GM21528 (cell line): ENCODE data around the gene CYP2B6.
"Not testable (repeated sequence)": the region's sequence is repeated elsewhere in the genome, so short reads cannot be mapped to it uniquely, and the experiment has no call there.

ENCODE experiments used
- ATAC-seq: cut with Tn5 transposase; IDR thresholded peaks from one replicate; pipeline ENCODE4 v1.9.1; 2021; ENCODE audit warnings: mild to moderate bottlenecking, moderate library complexity; ENCODE audit not compliant: unreplicated experiment, low FRiP score

The CYP2B6 gene

GRCh38 chr19:40990972-40991381 is at the start of gene CYP2B6:
Gene CYP2B6, plus strand, starts transcription at chr19:40991282. Its CDS starts 24 bp downstream, at chr19:40991306.
- no peak for ATAC-seq

- ATAC-seq: no peak
Observed at GRCh38 chr19:40941481-40942219, 49.4 kb upstream of the CYP2B6 start.

GRCh38 chr19:40945645-40946044 is 45.4 kb upstream of the CYP2B6 start:
- ATAC-seq: no peak

GRCh38 chr19:40947114-40947513 is 44.0 kb upstream of the CYP2B6 start:
- ATAC-seq: no peak

GRCh38 chr19:40947573-40947972 is 43.5 kb upstream of the CYP2B6 start:
- ATAC-seq: no peak

- ATAC-seq: no peak
Observed at GRCh38 chr19:40948580-40949299, 42.3 kb upstream of the CYP2B6 start.

- no peak for ATAC-seq
Observed at GRCh38 chr19:40954573-40954972, 36.5 kb upstream of the CYP2B6 start.

- no peak for ATAC-seq
Observed at GRCh38 chr19:40959338-40959737, 31.7 kb upstream of the CYP2B6 start.

GRCh38 chr19:40960062-40960685 is 30.9 kb upstream of the CYP2B6 start:
- ATAC-seq: no peak

- ATAC-seq: no peak
Observed at GRCh38 chr19:40960780-40961179, 30.3 kb upstream of the CYP2B6 start.

GRCh38 chr19:40962460-40962961 is 28.6 kb upstream of the CYP2B6 start:
- ATAC-seq: no peak

GRCh38 chr19:40964361-40964760 is 26.7 kb upstream of the CYP2B6 start:
- ATAC-seq: not testable (repeated sequence)

GRCh38 chr19:40965351-40965750 is 25.7 kb upstream of the CYP2B6 start:
- ATAC-seq: not testable (repeated sequence)

- ATAC-seq: not testable (repeated sequence)
Observed at GRCh38 chr19:40966591-40966990, 24.5 kb upstream of the CYP2B6 start.

GRCh38 chr19:40968065-40968464 is 23.0 kb upstream of the CYP2B6 start:
- ATAC-seq: not testable (repeated sequence)

GRCh38 chr19:40969721-40970120 is 21.4 kb upstream of the CYP2B6 start:
- ATAC-seq: not testable (repeated sequence)

- ATAC-seq: not testable (repeated sequence)
Observed at GRCh38 chr19:40970396-40971345, 20.4 kb upstream of the CYP2B6 start.

- no peak for ATAC-seq
Observed at GRCh38 chr19:40974633-40975037, 16.4 kb upstream of the CYP2B6 start.

- ATAC-seq: no peak
Observed at GRCh38 chr19:40976134-40976533, 14.9 kb upstream of the CYP2B6 start.

- ATAC-seq: no peak
Observed at GRCh38 chr19:40976724-40977123, 14.4 kb upstream of the CYP2B6 start.
